GM19193 (cell line): ENCODE data around the gene ADPRHL1.

Source experiments
- POLR2A ChIP-seq: IDR thresholded peaks from 4 replicates; pipeline ENCODE4 v1.6.1; 2011; ENCODE audit not compliant: insufficient read depth, insufficient read length; ENCODE audit errors: extremely low read depth

Gene ADPRHL1

GRCh38 chr13:113407531-113408393 lies 45.5 kb downstream of the ADPRHL1 start:
- TF ChIP-seq POLR2A: no peak

- TF ChIP-seq POLR2A: no peak
These were observed 46.2 kb downstream of the ADPRHL1 start for GRCh38 chr13:113407103-113407530.

- no peak for TF ChIP-seq POLR2A
These were observed 46.8 kb downstream of the ADPRHL1 start for GRCh38 chr13:113406321-113407102.

GRCh38 chr13:113405481-113406300 lies 47.6 kb downstream of the ADPRHL1 start:
- no peak for TF ChIP-seq POLR2A

GRCh38 chr13:113404723-113405471 lies 48.4 kb downstream of the ADPRHL1 start:
- no peak for TF ChIP-seq POLR2A

- no peak for TF ChIP-seq POLR2A
These were observed 48.9 kb downstream of the ADPRHL1 start for GRCh38 chr13:113404366-113404722.

- no peak for TF ChIP-seq POLR2A
These were observed 49.8 kb downstream of the ADPRHL1 start for GRCh38 chr13:113403255-113404104.

- TF ChIP-seq POLR2A: no peak
These were observed 50.6 kb downstream of the ADPRHL1 start for GRCh38 chr13:113402471-113403254.

- TF ChIP-seq POLR2A: no peak
These were observed 51.6 kb downstream of the ADPRHL1 start for GRCh38 chr13:113401452-113402415.

GRCh38 chr13:113400621-113401451 lies 52.5 kb downstream of the ADPRHL1 start:
- TF ChIP-seq POLR2A: no peak

- TF ChIP-seq POLR2A: no peak
These were observed 53.5 kb downstream of the ADPRHL1 start for GRCh38 chr13:113399755-113400149.
